CD14-positive monocyte (primary cell): ENCODE data around the gene GALNT1. TPM values are rescaled to one million over a fixed set of nuclear protein-coding genes. Genes with fewer than 3 reads are reported as not detected.

ENCODE experiments used
- DNase-seq, 3 donors: peaks; one replicate each; pipeline ENCODE4 v3.0.0-alpha.2; 2011 to 2022
- H2AFZ ChIP-seq: 2 replicates; pipeline ENCODE4 v1.6.0; 2012; ENCODE audit warnings: mild to moderate bottlenecking, low read depth, low read length, inconsistent platforms; ENCODE audit not compliant: insufficient read depth, poor library complexity, severe bottlenecking
- H3K27ac ChIP-seq, 2 donors: 1 replicate in 1 of 2; 2 replicates in 1 of 2; pipeline ENCODE4 v1.5.1; 2012 to 2013; ENCODE audit warnings: low read length in 2 of 2, control low read depth in 1 of 2, inconsistent platforms in 1 of 2, low read depth in 1 of 2, mild to moderate bottlenecking in 1 of 2
- H3K27me3 ChIP-seq, 2 donors: one replicate each; pipeline versions ENCODE4 v1.6.0 to v1.6.1; 2011 to 2013; ENCODE audit warnings: low read length in 2 of 2; ENCODE audit not compliant: control insufficient read depth in 2 of 2, insufficient read depth in 2 of 2
- H3K36me3 ChIP-seq, 2 donors: replicated peaks in 1 of 2; 1 replicate in 1 of 2; 2 replicates in 1 of 2; pipeline versions ENCODE4 v1.5.1 to v1.6.1; 2012 to 2013; ENCODE audit warnings: low read length in 2 of 2, control low read depth in 1 of 2, inconsistent platforms in 1 of 2, mild to moderate bottlenecking in 1 of 2; ENCODE audit not compliant: insufficient read depth in 2 of 2, control insufficient read depth in 1 of 2
- H3K4me1 ChIP-seq, 2 donors: 1 replicate in 1 of 2; 2 replicates in 1 of 2; pipeline versions ENCODE4 v1.5.1 to v1.6.1; 2012 to 2013; ENCODE audit warnings: low read length in 2 of 2, control low read depth in 1 of 2, inconsistent platforms in 1 of 2, mild to moderate bottlenecking in 1 of 2, moderate library complexity in 1 of 2; ENCODE audit not compliant: insufficient read depth in 2 of 2, control insufficient read depth in 1 of 2
- H3K4me2 ChIP-seq: replicated peaks from 2 replicates; pipeline ENCODE3; 2012; ENCODE audit warnings: low read length, moderate library complexity, mild to moderate bottlenecking; ENCODE audit not compliant: poor library complexity, severe bottlenecking; ENCODE audit errors: extremely low read depth
- H3K4me3 ChIP-seq, 3 experiments: fragments of 200-600 bp in 1 of 3; sonication (generic) in 1 of 3; replicated peaks in 1 of 3; 1 replicate in 2 of 3; 2 replicates in 1 of 3; pipeline ENCODE4 v1.5.1; 2011 to 2013; ENCODE audit warnings: low read length in 3 of 3, mild to moderate bottlenecking in 3 of 3, control low read depth in 2 of 3, low read depth in 2 of 3, inconsistent platforms in 1 of 3, moderate library complexity in 1 of 3
- H3K79me2 ChIP-seq: 2 replicates; pipeline ENCODE4 v1.6.0; 2012; ENCODE audit warnings: mild to moderate bottlenecking, control low read depth, inconsistent platforms, low read length, moderate library complexity; ENCODE audit not compliant: insufficient read depth
- H3K9ac ChIP-seq: 2 replicates; pipeline ENCODE4 v1.6.0; 2017; ENCODE audit warnings: low read length, mild to moderate bottlenecking; ENCODE audit not compliant: insufficient read depth, poor library complexity, severe bottlenecking
- H3K9me3 ChIP-seq, 2 donors: replicated peaks in 1 of 2; 1 replicate in 1 of 2; 2 replicates in 1 of 2; pipeline versions ENCODE4 v1.5.1 to v1.6.1; 2012 to 2013; ENCODE audit warnings: low read length in 2 of 2, control low read depth in 1 of 2; ENCODE audit not compliant: control insufficient read depth in 1 of 2, insufficient read depth in 1 of 2
- H4K20me1 ChIP-seq: 2 replicates; pipeline ENCODE4 v1.6.0; 2012; ENCODE audit warnings: mild to moderate bottlenecking, low read length, control low read depth, moderate library complexity; ENCODE audit not compliant: insufficient read depth
- H3K27ac Mint-ChIP-seq, 7 donors: one replicate each; pipeline ENCODE4 v1.8.0; 2020; ENCODE audit warnings: mild to moderate bottlenecking in 7 of 7, mixed read lengths in 7 of 7, moderate library complexity in 6 of 7, inconsistent platforms in 2 of 7
- H3K27me3 Mint-ChIP-seq, 3 donors: one replicate each; pipeline ENCODE4 v1.8.0; 2021 to 2022; ENCODE audit warnings: low read depth in 3 of 3, mild to moderate bottlenecking in 3 of 3, mixed read lengths in 3 of 3, moderate library complexity in 3 of 3, inconsistent platforms in 1 of 3
- H3K36me3 Mint-ChIP-seq, 2 donors: one replicate each; pipeline ENCODE4 v1.8.0; 2020; ENCODE audit warnings: mixed read lengths in 2 of 2, inconsistent platforms in 1 of 2, mild to moderate bottlenecking in 1 of 2
- H3K4me1 Mint-ChIP-seq: one replicate; pipeline ENCODE4 v1.8.0; 2020; ENCODE audit warnings: mild to moderate bottlenecking, mixed read lengths
- H3K4me3 Mint-ChIP-seq, 2 donors: one replicate each; pipeline ENCODE4 v1.8.0; 2020; ENCODE audit warnings: mild to moderate bottlenecking in 2 of 2, mixed read lengths in 2 of 2, moderate library complexity in 1 of 2
- H3K9me3 Mint-ChIP-seq, 7 donors: one replicate each; pipeline ENCODE4 v1.8.0; 2020 to 2022; ENCODE audit warnings: mixed read lengths in 7 of 7, mild to moderate bottlenecking in 6 of 7, moderate library complexity in 6 of 7, inconsistent platforms in 2 of 7
- WGBS: methylation state at CpG from one replicate; pipeline ENCODE4 v1.1.5; 2013; ENCODE audit warnings: missing lambda C conversion rate; ENCODE audit not compliant: insufficient coverage; 5-methylcytosine and 5-hydroxymethylcytosine counted together
- intact Hi-C, 2 donors: fragments of 100-400 bp; cut with micrococcal nuclease; formaldehyde crosslinking; loops; one replicate each; pipeline versions ENCODE4 v1.15.0 to v1.15.1; 2023
- polyA plus RNA-seq, 3 donors: library from polyadenylated mRNA; depleted of rRNA in 1 of 3; unstranded in 2 of 3; stranded (reverse) in 1 of 3; fragments of 300-500 nt in 2 of 3; fragments of >200 nt in 1 of 3; fragmentation: Illumina TruSeq in 2 of 3; gene quantifications; 1 replicate in 2 of 3; 2 replicates in 1 of 3; pipeline ENCODE4 v1.2.3, GENCODE V29; 2012 to 2021
- TF ChIP-seq, protein P1 (sequence below): fragments of 200-600 bp; IDR thresholded peaks from one replicate; pipeline ENCODE4 v1.8.0; 2022; ENCODE audit warnings: antibody characterized with exemption, mild to moderate bottlenecking

Gene GALNT1
- polyA plus RNA-seq, 3 donors = 16.8 to 58.5 (median 22.9) TPM

DNA sequence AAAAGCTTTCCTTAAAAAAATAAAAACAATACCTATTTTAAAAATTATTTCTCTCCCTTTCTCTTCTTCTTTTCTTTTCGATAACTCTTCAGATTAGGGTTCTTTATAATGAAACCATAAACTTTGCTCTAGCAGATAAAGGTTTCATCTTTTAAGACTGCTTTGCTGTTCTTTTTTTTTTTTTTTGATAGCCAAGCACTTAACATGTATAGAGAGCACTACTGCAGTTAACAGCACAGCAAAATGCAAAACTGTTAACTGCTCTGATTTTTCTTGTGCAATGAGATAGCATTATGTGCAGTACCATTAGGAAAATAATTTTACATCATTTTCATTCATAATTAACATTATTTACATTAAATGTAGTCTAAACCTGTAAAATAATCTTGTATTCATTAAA lies 36.3 kb downstream of the GALNT1 start:
- H3K4me3 ChIP-seq = no peak overlapping the region
- peaks cover 15 to 18% of the 10 kb centered on the region in 2 donors for H3K4me1 ChIP-seq
- Mint-ChIP-seq H3K4me1 (peaks cover 16% of the 10 kb centered on the region), H3K4me3 (no peak overlapping the region), H3K36me3 (peaks cover 0 to 2% of the 10 kb centered on the region in 2 donors), H3K27me3 (peaks cover 0 to 2% (median 0%) of the 10 kb centered on the region in 3 donors), H3K27ac (no peak overlapping the region), H3K9me3 (no peaks in the 10 kb centered on the region)
- H3K27ac ChIP-seq = no peak overlapping the region
- no peaks in the 10 kb centered on the region for H3K27me3 ChIP-seq
- no peaks in the 10 kb centered on the region for H3K9me3 ChIP-seq
- DNase-seq = no peak
- intact Hi-C loops = loop anchor here in 1 of 2 donors (5.0 kb wide), 1 partner anchor 36 kb away; the partner anchor contains the start of gene GALNT1
- peaks cover 49% of the 10 kb centered on the region for H3K79me2 ChIP-seq
- no peaks in the 10 kb centered on the region for H3K36me3 ChIP-seq
- no peak overlapping the region for H2AFZ ChIP-seq
- TF ChIP-seq, protein P1, sequence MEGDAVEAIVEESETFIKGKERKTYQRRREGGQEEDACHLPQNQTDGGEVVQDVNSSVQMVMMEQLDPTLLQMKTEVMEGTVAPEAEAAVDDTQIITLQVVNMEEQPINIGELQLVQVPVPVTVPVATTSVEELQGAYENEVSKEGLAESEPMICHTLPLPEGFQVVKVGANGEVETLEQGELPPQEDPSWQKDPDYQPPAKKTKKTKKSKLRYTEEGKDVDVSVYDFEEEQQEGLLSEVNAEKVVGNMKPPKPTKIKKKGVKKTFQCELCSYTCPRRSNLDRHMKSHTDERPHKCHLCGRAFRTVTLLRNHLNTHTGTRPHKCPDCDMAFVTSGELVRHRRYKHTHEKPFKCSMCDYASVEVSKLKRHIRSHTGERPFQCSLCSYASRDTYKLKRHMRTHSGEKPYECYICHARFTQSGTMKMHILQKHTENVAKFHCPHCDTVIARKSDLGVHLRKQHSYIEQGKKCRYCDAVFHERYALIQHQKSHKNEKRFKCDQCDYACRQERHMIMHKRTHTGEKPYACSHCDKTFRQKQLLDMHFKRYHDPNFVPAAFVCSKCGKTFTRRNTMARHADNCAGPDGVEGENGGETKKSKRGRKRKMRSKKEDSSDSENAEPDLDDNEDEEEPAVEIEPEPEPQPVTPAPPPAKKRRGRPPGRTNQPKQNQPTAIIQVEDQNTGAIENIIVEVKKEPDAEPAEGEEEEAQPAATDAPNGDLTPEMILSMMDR = no peak
- peaks cover 13% of the 10 kb centered on the region for H4K20me1 ChIP-seq
- no peak overlapping the region for H3K4me2 ChIP-seq
- no CpG with 5 or more reads among the region's 1 CpG for WGBS
- H3K9ac ChIP-seq = no peak overlapping the region

DNA sequence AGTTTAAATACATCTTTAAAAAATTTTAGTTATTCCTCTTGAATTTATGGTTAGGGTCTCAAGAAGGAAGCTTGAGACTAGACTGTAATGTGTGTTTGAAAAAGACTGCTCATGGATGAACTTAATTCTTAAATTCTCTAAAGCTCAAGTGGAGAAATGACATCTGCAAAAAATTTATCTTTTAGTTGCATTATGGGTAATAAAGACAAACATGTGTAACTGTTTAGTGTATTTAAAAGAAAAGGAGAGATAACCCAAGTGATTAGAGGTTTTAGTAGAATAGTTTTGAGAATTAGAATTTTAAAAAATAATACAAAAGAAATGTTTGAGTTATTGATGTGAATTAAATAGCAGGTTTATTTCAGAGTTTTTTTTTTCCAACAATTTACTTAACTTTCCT lies 36.7 kb downstream of the GALNT1 start:
- Histone ChIP-seq H3K4me3 (no peak overlapping the region), H3K79me2 (peaks cover 45% of the 10 kb centered on the region), H3K9me3 (no peaks in the 10 kb centered on the region), H3K27me3 (no peaks in the 10 kb centered on the region), H3K36me3 (no peaks in the 10 kb centered on the region), H4K20me1 (peaks cover 12% of the 10 kb centered on the region), H3K4me2 (no peak overlapping the region), H2AFZ (no peak overlapping the region), H3K9ac (no peak overlapping the region), H3K27ac (no peak overlapping the region), H3K4me1 (peaks cover 16 to 22% of the 10 kb centered on the region in 2 donors)
- no peak overlapping the region for H3K4me3 Mint-ChIP-seq
- peaks cover 0 to 2% (median 0%) of the 10 kb centered on the region in 3 donors for H3K27me3 Mint-ChIP-seq
- H3K27ac Mint-ChIP-seq = no peak overlapping the region
- intact Hi-C loops = loop anchor here in 1 of 2 donors (5.0 kb wide), 1 partner anchor 36 kb away; the partner anchor contains the start of gene GALNT1
- TF ChIP-seq, protein P1 = no peak
- H3K36me3 Mint-ChIP-seq = peaks cover 0 to 2% of the 10 kb centered on the region in 2 donors
- H3K4me1 Mint-ChIP-seq = peaks cover 20% of the 10 kb centered on the region
- no peaks in the 10 kb centered on the region for H3K9me3 Mint-ChIP-seq
- DNase-seq = no peak
